ENCODE data around the gene RMI2. TPM values are rescaled to one million over a fixed set of nuclear protein-coding genes. Genes with fewer than 3 reads are reported as not detected.

Gene RMI2
- total and polyA plus RNA-seq, 2 of the 8 experiments (the other 6 are each of a cell fraction or from before 2014, with no cell fraction given): 58.2 to 96.0 TPM

DNA sequence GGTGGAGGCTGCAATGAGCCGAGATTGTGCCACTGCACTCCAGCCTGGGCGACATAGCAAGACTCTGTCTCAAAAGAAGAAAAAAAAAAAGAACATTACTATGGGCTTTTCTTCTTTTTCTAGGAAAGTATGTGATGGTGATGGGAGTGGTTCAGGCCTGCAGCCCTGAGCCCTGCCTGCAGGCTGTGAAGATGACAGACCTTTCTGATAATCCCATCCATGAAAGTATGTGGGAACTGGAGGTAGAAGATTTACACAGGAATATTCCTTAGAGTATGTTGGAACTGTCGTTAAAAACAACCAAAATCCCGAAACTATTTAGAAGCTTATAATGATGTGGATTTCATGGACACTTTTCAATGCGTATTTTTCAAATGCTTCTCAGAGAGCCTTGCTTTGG is 5.3 kb downstream of the RMI2 start (continued):
- TF ChIP-seq RXRA (IDR thresholded peaks at IDR 0.05; ENCODE audit: insufficient read depth, low read depth, low read length): no peak
